K562 (cell line): ENCODE results near the gene ATP6V1F. TPM values are rescaled to one million over a fixed set of nuclear protein-coding genes. Genes with fewer than 3 reads are reported as not detected.

Experiments
- CBX8 ChIP-seq: fragments of 200-600 bp; sonication (generic); IDR thresholded peaks from 2 replicates; pipeline ENCODE4 v1.6.1; 2012; ENCODE audit warnings: borderline replicate concordance, mixed run types, low read depth, mild to moderate bottlenecking, moderate library complexity, mixed read lengths, low read length, control low read depth, inconsistent platforms; ENCODE audit not compliant: poor library complexity, severe bottlenecking; ENCODE audit errors: extremely low read depth
- CREB3L1 ChIP-seq: fragments of 450-650 bp; IDR thresholded peaks from 2 replicates; pipeline ENCODE4 v1.6.1; 2014; ENCODE audit warnings: low read depth, mild to moderate bottlenecking, moderate library complexity, borderline replicate concordance
- DDX20 ChIP-seq: fragments of 450-650 bp; IDR thresholded peaks from 2 replicates; pipeline ENCODE4 v1.6.1; 2016; ENCODE audit warnings: missing genetic modification characterization, low read depth, mild to moderate bottlenecking, missing compliant biosample characterization, moderate library complexity
- FOXA3 ChIP-seq, 2 experiments: fragments of 450-650 bp in 1 of 2; sonication (generic) in 1 of 2; formaldehyde crosslinking; IDR thresholded peaks in 1 of 2; conservative IDR thresholded peaks in 1 of 2; 2 replicates each; pipeline versions ENCODE4 v1.4.0 to v1.8.0; 2020 to 2022; ENCODE audit warnings: mild to moderate bottlenecking in 2 of 2, missing genetic modification reagents in 1 of 2
- IRF2 ChIP-seq: sonication (generic); formaldehyde crosslinking; IDR thresholded peaks from 2 replicates; pipeline ENCODE4 v1.8.1; 2022; ENCODE audit warnings: mild to moderate bottlenecking, missing genetic modification reagents
- MAFF ChIP-seq: IDR thresholded peaks from 2 replicates; pipeline ENCODE4 v1.6.1; 2012; ENCODE audit warnings: low read length, improper control_type of control experiment
- NR0B1 ChIP-seq: fragments of 450-650 bp; IDR thresholded peaks from one replicate; pipeline ENCODE4 v1.6.1; 2018; ENCODE audit warnings: mild to moderate bottlenecking, moderate library complexity; ENCODE audit not compliant: partially characterized antibody
- POLR2G ChIP-seq: fragments of 200-400 bp; formaldehyde crosslinking; IDR thresholded peaks from 2 replicates; pipeline ENCODE4 v1.6.1; 2017; ENCODE audit warnings: low read depth, mild to moderate bottlenecking, antibody characterized with exemption, low read length, moderate library complexity
- SIN3B ChIP-seq: fragments of 450-650 bp; IDR thresholded peaks from 2 replicates; pipeline ENCODE4 v1.6.1; 2017; ENCODE audit warnings: low read depth, mild to moderate bottlenecking, moderate library complexity
- SMARCC2 ChIP-seq: fragments of 450-650 bp; IDR thresholded peaks from 2 replicates; pipeline ENCODE4 v1.6.1; 2017; ENCODE audit warnings: antibody characterized with exemption, moderate library complexity, mild to moderate bottlenecking, low read depth
- SRSF3 ChIP-seq: fragments of 200-400 bp; formaldehyde crosslinking; IDR thresholded peaks from 2 replicates; pipeline ENCODE4 v1.6.1; 2016; ENCODE audit warnings: mild to moderate bottlenecking, low read length, moderate library complexity; ENCODE audit not compliant: insufficient read depth
- SRSF7 ChIP-seq: fragments of 200-400 bp; formaldehyde crosslinking; optimal IDR thresholded peaks from 2 replicates; pipeline ENCODE3; 2017; ENCODE audit warnings: mild to moderate bottlenecking, low read depth, low read length
- TOE1 ChIP-seq, 2 experiments: fragments of 450-650 bp in 1 of 2; sonication (generic) in 1 of 2; formaldehyde crosslinking in 1 of 2; IDR thresholded peaks; 2 replicates each; pipeline versions ENCODE4 v1.7.1 to v1.8.0; 2016 to 2022; ENCODE audit warnings: borderline replicate concordance in 2 of 2, mild to moderate bottlenecking in 2 of 2, antibody characterized with exemption in 1 of 2, inconsistent platforms in 1 of 2, low read depth in 1 of 2, missing genetic modification reagents in 1 of 2, moderate library complexity in 1 of 2
- ZBTB49 ChIP-seq: sonication (generic); formaldehyde crosslinking; IDR thresholded peaks from 2 replicates; pipeline ENCODE4 v1.8.0; 2022; ENCODE audit warnings: missing genetic modification reagents, mild to moderate bottlenecking, borderline replicate concordance
- ZNF232 ChIP-seq: sonication (generic); formaldehyde crosslinking; IDR thresholded peaks from 2 replicates; pipeline ENCODE4 v1.8.0; 2022; ENCODE audit warnings: mild to moderate bottlenecking, missing genetic modification reagents
- ZNF511 ChIP-seq: sonication (generic); formaldehyde crosslinking; IDR thresholded peaks from 2 replicates; pipeline ENCODE4 v1.8.0; 2022; ENCODE audit warnings: mild to moderate bottlenecking, missing genetic modification reagents
- ZSCAN29 ChIP-seq: fragments of 450-650 bp; IDR thresholded peaks from 2 replicates; pipeline ENCODE4 v1.6.1; 2017
- polyA plus RNA-seq, 8 experiments: library from polyadenylated mRNA; depleted of rRNA in 4 of 8; stranded (reverse) in 5 of 8; unstranded in 3 of 8; fragments of >200 nt; fragmentation: Nextera tagmentation in 2 of 8; fragmentation: Illumina TruSeq in 1 of 8; extraction: Ambion mirVana in 2 of 8; extraction: Trizol in 1 of 8; gene quantifications; 2 replicates each; pipeline versions ENCODE4 v1.2.1 to v1.2.3, GENCODE V29; 2011 to 2014; ENCODE audit warnings: inconsistent platforms in 1 of 8, missing spikeins in 1 of 8
- total RNA-seq, 7 experiments: library from RNA; depleted of rRNA in 6 of 7; stranded (reverse); fragments of >200 nt in 6 of 7; fragmentation: Illumina TruSeq in 2 of 7; extraction: Trizol in 2 of 7; gene quantifications; 2 replicates each; pipeline versions ENCODE4 v1.2.1 to v1.2.3, GENCODE V29; 2011 to 2021; ENCODE audit warnings: low replicate concordance in 1 of 7

ATP6V1F gene
- total and polyA plus RNA-seq, 9 of the 15 experiments (the other 6 are each of a cell fraction or from before 2014, with no cell fraction given) = 206 to 1,123 (median 542) TPM

- TF ChIP-seq DDX20 (tag) (no peak), FOXA3 (CRISPR knock-in tag; conservative IDR thresholded peaks at IDR 0.05 in 1 of 2, IDR thresholded peaks at IDR 0.05 in 1 of 2) (no peak), SIN3B (peak; percentile 31; the same call in 1 of the 2 replicates), ZBTB49 (CRISPR knock-in tag) (peak; percentile 83; the same call in 1 of the 2 replicates), TOE1 (IDR thresholded peaks at IDR 0.05; ENCODE audit: borderline replicate concordance) (peak; percentile 84; the same call in 1 of the 2 replicates), TOE1 (CRISPR knock-in tag; IDR thresholded peaks at IDR 0.05; ENCODE audit: borderline replicate concordance, low read depth) (no peak), NR0B1 (no peak), ZNF511 (CRISPR knock-in tag) (peak; percentile 67), IRF2 (CRISPR knock-in tag) (no peak), MAFF (no peak), SRSF3 (no peak), SRSF7 (no peak), CREB3L1 (peak; percentile 93), ZSCAN29 (0 out of 2 replicates have a peak, but pooled peaks have one; percentile 53), ZNF232 (CRISPR knock-in tag) (0 out of 2 replicates have a peak, but pooled peaks have one; percentile 58), POLR2G (peak; percentile 89), CBX8 (no peak), SMARCC2 (peak; percentile 43; the same call in 1 of the 2 replicates)
Measured at GRCh38 chr7:128862571-128863432, at the start of gene ATP6V1F (continued).
